Cortex of kidney (tissue), 1 donor: ENCODE data around the gene MMP23B.

ENCODE experiments used
- DNase-seq: peaks from one replicate; lab custom pipeline; 2025; lab: John Stamatoyannopoulos, UW

The MMP23B gene

GRCh38 chr1:1620433-1621139 lies 11.4 kb upstream of the MMP23B start:
- no peak for DNase-seq

DNA sequence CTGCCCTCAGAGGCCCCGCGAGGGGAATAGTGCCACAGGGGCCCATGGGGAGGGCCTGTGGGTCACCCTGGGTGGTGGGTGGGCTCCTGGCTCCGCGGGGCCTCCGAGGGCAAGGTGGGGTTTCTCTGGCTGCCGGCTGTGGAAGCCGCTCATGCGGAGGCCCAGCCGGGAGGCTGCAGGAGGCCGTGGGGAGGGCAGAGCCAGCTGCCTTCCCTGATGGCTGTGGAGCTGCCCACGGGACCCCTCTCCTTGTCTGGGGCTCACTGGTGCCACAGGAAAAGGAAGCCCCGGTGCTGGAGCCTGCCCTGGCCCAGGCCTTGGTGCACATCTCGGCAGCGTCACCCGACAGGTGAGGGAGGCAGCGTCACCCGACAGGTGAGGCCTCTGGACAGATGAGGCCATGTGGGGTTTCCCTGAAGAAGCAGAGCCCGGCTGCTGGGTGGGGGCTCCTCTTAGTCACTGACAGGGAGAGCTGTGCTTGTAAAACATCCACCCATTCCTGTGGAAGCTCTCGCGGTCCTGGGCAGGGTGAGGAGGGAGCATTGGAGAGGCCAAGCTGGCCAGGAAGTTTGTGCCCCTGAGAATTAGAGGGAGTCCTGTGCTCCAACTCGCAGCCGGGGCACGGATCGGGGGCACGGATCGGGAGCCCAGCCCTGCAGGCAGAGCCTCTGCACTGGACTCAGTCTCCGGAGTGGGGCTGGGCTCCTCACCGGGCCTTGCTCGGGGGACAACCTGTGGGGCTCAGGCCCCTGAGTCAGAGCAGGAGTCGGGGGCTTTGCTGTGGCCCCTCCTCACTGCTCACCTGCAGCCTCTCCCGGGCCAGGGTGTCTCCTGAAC lies 10.6 kb upstream of the MMP23B start:
- DNase-seq, result no peak

- DNase-seq, result no peak
Observed at GRCh38 chr1:1622010-1622787, 9.8 kb upstream of the MMP23B start.

GRCh38 chr1:1622788-1623094 lies 9.2 kb upstream of the MMP23B start:
- no peak for DNase-seq

- no peak for DNase-seq
Observed at GRCh38 chr1:1623181-1623630, 8.8 kb upstream of the MMP23B start.

GRCh38 chr1:1623631-1624442 lies 8.1 kb upstream of the MMP23B start:
- DNase-seq, result no peak

DNA sequence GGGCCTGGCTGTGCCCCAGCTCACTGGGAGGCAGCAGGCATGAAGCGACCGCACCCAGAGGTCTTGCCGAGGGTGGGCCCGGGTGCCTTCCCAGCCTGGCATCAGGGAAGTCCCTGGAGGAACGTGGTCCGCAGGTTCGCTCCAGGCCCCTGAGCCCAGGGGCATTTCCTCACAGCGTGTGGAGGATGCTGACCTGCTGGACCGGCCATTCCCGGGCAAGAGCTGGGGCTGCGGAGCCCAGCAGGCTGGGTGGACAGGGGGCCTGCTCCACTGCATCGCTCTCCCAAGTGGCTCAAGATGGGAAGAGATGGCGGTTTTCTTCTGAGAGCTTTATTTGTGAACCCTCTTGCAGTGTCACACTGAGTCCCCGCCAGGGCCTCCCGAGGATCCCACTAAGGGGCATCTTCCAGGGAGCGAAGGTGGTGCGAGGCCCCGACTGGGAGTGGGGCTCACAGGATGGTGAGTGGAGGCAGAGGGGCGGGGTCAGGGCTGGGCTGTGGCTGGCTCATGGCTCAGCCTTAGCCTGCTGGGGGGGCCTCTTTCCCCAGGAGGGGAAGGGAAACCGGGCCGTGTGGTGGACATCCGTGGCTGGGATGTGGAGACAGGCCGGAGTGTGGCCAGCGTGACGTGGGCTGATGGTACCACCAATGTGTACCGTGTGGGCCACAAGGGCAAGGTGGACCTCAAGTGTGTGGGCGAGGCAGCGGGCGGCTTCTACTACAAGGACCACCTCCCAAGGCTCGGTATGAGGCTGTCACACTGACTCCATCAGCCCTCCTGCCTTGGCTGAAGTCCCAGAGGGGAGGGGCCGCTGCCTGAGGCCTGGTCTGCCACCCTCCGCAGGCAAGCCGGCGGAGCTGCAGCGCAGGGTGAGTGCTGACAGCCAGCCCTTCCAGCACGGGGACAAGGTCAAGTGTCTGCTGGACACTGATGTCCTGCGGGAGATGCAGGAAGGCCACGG lies 7.2 kb upstream of the MMP23B start:
- DNase-seq, result no peak

GRCh38 chr1:1625404-1625775 lies 6.6 kb upstream of the MMP23B start:
- no peak for DNase-seq

GRCh38 chr1:1625824-1626206 lies 6.2 kb upstream of the MMP23B start:
- DNase-seq, result no peak

- DNase-seq, result no peak
Observed at GRCh38 chr1:1626207-1627141, 5.5 kb upstream of the MMP23B start.

- DNase-seq, result no peak
Observed at GRCh38 chr1:1627261-1627828, 4.6 kb upstream of the MMP23B start.

DNA sequence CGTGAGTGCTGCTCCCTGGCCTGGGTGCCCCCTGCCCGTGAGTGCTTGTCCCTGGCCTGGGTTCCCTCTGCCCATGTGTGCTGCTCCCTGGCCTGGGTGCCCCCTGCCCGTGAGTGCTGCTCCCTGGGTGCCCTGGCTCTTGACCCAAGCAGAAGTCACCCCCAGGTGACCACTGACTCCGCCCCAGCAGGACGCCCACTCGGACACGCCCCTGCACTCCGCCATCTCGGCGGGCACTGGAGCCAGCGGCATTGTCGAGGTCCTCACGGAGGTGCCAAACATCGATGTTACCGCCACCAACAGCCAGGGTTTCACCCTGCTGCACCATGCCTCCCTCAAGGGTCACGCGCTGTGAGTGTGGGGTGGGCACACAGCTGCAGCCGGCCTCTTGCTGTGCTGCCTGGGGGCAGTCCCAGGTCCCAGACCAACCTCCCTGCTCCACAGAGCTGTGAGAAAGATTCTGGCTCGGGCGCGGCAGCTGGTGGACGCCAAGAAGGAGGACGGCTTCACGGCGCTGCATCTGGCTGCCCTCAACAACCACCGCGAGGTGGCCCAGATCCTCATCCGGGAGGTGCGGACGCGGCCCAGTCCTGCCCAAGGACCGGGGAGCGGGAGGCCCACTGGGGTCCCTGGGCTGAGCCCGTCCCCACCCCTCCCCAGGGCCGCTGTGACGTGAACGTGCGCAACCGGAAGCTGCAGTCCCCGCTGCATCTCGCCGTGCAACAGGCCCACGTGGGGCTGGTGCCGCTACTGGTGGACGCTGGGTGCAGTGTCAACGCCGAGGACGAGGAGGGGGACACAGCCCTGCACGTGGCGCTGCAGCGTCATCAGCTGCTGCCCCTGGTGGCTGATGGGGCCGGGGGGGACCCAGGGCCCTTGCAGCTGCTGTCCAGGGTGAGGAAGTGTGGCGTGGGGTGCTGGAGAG lies 3.9 kb upstream of the MMP23B start:
- no peak for DNase-seq

DNA sequence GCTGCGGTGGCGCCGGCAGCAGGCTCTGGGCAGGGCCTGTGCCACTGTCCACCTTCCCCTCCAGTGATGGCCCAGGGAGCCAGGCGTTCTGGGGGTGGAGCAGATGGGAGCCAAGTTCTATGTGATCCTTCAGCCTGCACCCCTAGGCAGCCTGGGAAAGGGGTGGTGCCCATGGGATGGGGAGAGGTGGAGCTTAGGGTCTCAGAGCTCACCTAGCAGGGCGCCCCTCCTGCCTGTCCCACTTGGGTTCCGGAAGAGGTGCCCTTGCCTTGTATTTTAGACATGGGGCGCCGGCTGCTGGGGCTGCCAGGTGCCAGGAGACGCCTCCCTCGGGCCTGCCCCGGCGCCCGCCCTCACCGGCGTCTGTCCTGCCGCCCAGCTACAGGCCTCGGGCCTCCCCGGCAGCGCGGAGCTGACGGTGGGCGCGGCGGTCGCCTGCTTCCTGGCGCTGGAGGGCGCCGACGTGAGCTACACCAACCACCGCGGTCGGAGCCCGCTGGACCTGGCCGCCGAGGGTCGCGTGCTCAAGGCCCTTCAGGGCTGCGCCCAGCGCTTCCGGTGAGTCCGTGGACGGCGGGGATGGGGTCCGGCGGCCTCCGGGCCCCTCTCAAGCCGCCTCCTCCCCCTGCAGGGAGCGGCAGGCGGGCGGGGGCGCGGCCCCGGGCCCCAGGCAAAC lies 3.1 kb upstream of the MMP23B start:
- DNase-seq, result no peak

DNA sequence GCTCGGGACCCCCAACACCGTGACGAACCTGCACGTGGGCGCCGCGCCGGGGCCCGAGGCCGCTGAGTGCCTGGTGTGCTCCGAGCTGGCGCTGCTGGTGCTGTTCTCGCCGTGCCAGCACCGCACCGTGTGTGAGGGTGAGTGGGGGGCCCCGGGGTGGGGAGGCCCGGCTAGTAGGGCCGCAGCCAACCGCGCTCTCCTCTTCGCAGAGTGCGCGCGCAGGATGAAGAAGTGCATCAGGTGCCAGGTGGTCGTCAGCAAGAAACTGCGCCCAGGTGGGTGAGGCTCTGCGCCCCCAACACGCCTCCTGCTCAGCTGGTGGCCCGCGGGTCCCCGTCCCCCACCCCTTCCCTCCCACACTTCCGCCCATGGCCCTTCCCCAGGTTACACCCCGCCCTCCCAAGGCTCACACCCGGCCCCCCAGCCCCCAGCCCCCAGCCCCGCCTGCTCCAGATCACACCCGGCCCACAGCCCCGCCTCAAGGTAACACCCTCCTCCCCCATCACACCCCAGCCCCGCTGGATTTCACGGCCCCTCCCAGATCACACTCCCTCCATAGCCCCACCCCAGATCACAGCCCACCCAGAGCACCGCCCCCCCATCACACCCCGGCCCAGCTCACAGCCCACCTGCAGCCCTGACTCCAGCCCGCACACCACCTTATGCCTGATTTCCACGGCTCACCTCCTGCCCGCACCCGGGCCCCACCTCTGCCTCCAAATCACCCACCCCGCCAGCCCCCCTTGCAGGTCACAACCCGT lies 2.4 kb upstream of the MMP23B start:
- DNase-seq, result no peak

DNA sequence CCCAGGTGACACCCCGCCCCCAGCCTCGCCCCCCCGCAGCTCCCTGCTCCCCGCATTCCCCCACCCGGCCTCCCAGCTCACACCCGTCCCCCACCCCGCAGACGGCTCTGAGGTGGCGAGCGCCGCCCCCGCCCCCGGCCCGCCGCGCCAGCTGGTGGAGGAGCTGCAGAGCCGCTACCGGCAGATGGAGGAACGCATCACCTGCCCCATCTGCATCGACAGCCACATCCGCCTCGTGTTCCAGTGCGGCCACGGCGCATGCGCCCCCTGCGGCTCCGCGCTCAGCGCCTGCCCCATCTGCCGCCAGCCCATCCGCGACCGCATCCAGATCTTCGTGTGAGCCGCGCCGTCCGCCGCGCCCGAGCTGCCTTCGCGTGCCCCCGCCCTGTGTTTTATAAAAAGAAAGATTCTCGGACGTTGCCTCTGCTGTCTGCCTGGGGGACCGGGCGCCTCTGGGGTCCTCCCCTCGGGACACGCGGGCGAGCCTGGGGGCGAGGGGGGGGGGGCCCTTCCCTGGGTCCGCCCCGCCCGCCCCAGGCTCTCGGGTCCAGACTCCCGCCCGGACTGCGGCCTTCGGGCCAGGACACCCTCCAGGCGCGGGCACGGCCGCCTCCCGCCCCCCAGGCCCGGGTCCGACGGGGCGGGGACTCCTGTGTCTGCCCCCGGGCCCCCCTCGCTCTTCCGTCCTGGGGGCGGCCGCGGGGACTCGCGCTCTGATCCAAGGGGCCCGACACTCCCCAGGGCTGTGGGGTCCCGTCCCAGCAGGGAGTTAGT lies 1.6 kb upstream of the MMP23B start:
- no peak for DNase-seq
